Vagina (tissue), 2 donors: Measurements from ENCODE around the gene CDKL5.

Experiments
- CTCF ChIP-seq, 3 experiments: fragments of 450-650 bp in 2 of 3; fragments of 200-600 bp in 1 of 3; sonication (generic) in 1 of 3; IDR thresholded peaks; one replicate each; pipeline ENCODE4 v1.5.1; 2017 to 2019; ENCODE audit warnings: antibody characterized with exemption in 3 of 3, mild to moderate bottlenecking in 2 of 3, moderate library complexity in 2 of 3
- POLR2A ChIP-seq, 2 donors: fragments of 450-650 bp; IDR thresholded peaks; one replicate each; pipeline ENCODE4 v1.6.1; 2017; ENCODE audit warnings: antibody characterized with exemption in 2 of 2, mild to moderate bottlenecking in 2 of 2, moderate library complexity in 2 of 2

GRCh38 chrX:18471296-18471695 is 45.9 kb downstream of the CDKL5 start:
- TF ChIP-seq POLR2A (IDR thresholded peaks at IDR 0.05) (no peak), CTCF (IDR thresholded peaks at IDR 0.05) (no peak)
